Stimulated activated CD4-positive, alpha-beta T cell treated with anti-CD3 and anti-CD28 coated beads, Interleukin-1b, Interleukin-23, amount 100 ng/mL, for 24 hours (primary cell): ENCODE results near the gene DUSP28.

ENCODE experiments used
- DNase-seq, 4 experiments: peaks; one replicate each; pipeline ENCODE4 v3.0.0-alpha.2; 2020; ENCODE audit warnings: low read depth in 4 of 4, low spot score in 1 of 4

Gene DUSP28

GRCh38 chr2:240572141-240573031 is 12.2 kb downstream of the DUSP28 start:
- no peak for DNase-seq

GRCh38 chr2:240573071-240573515 is 12.9 kb downstream of the DUSP28 start:
- no peak for DNase-seq

DNA sequence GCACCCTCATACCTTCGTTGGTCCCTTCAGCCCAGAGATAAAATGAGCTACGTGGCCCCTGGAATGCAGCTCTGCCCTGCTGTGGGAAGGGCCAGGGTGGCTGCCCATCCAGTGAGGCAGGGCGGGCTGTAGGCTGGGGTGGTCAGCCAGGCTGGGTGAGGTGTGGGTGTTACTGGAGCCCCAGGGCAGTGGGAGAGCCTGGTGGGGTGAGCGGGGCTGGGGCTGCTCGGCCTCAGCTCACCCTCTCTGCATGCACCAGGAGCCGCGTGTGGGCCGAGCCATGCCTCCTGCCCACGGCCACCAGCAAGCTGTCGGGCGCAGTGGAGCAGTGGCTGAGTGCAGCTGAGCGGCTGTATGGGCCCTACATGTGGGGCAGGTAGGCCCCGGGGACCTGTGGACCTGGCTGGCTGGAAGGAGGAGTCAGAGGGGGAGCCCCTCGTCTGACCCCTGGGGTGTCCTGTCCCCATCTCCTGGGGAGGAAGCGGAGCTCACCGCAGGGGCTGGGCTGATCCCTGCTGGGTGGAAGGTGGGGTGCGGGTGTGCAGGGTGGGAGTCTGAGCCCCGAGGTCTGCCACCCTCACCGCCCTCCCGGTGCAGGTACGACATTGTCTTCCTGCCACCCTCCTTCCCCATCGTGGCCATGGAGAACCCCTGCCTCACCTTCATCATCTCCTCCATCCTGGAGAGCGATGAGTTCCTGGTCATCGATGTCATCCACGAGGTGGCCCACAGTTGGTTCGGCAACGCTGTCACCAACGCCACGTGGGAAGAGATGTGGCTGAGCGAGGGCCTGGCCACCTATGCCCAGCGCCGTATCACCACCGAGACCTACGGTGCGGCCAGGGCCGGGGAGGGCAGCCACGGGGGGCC is 13.6 kb downstream of the DUSP28 start:
- DNase-seq: no peak

GRCh38 chr2:240574386-240575100 is 14.4 kb downstream of the DUSP28 start:
- no peak for DNase-seq

- no peak for DNase-seq
Observed at GRCh38 chr2:240575101-240575965, 15.2 kb downstream of the DUSP28 start.

DNA sequence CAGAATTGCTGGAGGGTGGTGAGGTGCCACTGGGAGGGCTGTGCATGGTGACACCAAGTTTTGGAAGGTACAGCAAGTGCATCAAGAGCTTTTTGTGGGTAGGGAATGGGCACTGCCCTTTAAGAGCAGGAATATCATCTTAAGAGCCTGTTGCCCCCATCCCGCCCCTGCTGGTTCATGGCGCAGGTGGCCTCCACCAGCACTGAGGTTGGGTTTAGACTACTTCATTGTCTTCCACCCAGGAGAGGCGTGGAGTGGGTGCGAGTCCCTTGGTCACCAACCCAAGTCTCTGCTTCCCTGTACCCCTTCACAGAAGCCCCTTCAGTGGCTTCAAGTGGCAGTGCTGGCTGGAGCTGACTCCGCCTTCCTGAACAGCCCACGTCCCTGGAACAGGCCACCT is 15.9 kb downstream of the DUSP28 start:
- DNase-seq: no peak

DNA sequence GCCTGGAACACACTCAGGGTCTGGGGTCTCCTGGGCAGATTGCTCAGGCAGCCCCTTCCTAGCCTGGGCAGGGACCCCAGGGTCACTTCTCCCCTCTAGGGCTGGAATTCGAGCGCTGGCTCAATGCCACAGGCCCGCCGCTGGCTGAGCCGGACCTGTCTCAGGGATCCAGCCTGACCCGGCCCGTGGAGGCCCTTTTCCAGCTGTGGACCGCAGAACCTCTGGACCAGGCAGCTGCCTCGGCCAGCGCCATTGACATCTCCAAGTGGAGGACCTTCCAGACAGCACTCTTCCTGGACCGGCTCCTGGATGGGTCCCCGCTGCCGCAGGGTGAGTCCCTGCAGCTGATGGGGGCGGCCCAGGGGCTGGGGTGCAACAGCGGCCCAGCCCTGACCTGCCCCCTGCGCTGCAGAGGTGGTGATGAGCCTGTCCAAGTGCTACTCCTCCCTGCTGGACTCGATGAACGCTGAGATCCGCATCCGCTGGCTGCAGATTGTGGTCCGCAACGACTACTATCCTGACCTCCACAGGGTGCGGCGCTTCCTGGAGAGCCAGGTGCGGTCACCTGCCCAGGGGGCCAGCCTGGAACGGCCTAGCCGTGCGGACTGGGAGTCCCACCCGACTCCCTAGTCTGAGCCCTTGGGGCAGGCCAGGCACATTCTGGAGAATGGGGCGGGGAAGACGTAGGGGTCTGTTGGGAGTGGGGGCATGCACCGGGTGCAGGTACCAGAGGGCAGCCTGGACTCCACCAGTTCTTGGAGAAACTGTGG is 16.5 kb downstream of the DUSP28 start:
- no peak for DNase-seq

- DNase-seq: no peak
Observed at GRCh38 chr2:240577281-240578109, 17.3 kb downstream of the DUSP28 start.

DNA sequence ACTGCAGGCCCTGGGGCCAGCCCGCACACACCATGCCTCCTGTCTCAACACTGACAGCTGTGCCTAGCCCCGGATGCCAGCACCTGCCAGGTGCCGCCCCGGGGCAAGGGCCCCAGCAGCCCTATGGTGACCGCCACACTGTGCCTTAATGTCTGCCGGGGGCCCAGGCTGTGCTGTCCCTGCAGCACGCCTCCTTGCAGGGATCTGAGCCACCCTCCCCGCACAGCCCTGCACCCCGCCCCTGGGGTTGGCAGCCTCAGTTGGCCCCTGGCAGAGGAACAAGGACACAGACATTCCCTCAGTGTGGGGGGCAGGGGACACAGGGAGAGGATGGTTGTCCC is 17.9 kb downstream of the DUSP28 start:
- no peak for DNase-seq

DNA sequence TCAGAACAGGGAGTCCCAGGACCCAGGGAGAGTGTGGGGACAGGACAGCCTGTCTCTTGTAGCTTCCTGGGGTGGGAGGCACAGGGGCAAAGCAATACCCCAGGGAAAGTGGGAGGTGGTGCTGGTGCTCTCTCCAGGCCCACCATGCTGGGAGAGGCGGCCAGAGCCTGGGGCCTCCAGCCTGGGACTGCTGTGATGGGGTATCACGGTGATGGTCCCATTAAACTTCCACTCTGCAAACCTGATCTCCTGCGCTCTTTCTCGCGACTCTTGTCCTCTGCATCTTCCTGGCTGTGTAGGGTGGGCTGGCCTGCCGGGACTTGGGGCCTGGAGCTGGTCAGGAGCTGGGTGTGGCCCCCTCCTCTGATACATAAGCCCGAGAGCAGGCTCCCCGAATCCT is 18.3 kb downstream of the DUSP28 start:
- no peak for DNase-seq

- DNase-seq: no peak
Observed at GRCh38 chr2:240579071-240579762, 19.1 kb downstream of the DUSP28 start.

DNA sequence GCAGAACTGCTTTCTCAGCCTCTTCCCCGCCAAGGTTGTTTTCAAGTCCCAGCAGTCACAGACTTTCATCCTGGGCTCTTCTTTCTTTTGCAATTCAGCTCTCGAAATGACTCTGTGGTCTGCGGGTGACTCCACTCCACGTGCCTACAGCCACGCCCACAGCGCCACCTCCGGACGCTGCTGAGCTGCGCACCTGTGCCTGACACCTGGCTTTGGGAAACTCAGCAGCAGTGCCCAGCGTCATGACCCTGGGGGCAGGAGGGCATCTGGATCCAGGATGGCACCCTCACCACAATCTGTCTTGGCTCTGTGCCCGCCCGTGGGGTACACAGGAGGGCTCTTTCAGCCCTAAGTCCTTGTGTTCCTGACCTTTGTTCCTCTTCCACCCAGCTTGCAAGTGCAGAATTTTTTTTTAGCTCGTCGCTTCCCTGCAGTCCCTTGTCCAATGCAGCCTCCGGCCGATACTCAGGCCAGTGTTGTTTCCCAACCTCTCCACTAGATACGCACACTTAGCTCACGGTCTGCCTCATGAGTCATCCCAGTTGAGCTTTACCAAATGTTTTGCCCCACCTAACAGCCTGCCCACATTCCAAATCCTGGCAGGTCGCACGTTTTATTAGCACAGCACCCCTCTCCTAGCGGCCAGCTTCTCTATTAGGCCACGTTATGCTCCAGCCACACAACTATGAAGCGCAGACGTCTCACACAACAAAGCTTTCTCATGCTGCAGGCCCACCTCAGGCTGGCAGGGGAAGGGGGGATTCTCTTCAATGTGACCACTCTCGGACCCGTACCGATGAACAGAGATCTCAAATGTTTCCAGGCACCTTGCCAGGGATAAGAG is 19.8 kb downstream of the DUSP28 start:
- peak in 3 of 4 experiments; percentile 53 to 65 (median 53) for DNase-seq

DNA sequence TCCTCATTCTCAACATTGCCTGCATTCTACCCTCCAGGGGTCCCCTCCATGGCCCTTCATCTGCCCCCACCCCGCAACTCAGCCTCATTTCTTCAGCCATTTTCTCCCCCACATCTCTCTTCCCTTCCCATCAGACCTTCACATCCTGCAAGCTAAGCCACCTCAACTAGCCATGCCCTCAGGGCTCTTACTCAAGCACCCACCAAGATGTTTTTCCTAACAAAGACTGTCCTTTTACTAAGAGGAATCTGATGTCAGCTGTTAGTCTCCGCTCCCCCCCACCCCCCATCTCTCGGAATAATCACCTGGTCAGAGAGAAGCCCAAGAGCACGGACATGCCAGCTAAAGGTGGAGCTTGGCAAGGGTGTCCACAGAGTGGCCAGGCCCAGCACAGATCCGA is 21.7 kb downstream of the DUSP28 start:
- no peak for DNase-seq

GRCh38 chr2:240582781-240583180 is 22.6 kb downstream of the DUSP28 start:
- DNase-seq: no peak

- DNase-seq: no peak
Observed at GRCh38 chr2:240583774-240584173, 23.6 kb downstream of the DUSP28 start.

DNA sequence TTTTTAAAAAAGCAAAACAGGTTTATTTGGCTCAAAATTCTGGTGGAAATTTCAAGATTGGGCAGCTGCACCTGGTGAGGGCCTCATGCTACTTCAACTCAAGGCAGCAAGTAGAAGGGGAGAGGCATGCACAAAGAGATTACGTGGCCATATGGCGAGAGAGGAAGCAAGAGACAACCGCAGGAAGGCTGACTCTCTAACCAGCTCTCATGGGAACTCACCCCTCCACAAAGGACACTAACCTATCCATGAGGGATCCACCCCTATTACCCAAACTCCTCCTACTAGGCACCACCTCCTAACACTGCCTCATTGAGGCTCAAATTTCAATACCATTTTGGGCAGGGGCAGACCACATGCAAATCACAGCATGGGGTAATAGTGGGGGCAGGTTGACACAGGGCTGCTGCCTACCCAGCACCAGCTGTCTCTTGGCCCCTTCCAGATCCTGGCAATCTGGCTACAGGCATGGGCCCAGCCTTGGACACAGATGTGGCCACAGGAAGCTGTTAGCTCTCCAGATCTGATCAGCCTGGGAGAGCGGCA is 24.4 kb downstream of the DUSP28 start:
- DNase-seq: no peak

- DNase-seq: no peak
Observed at GRCh38 chr2:240585101-240585500, 24.9 kb downstream of the DUSP28 start.
